CD4-positive, alpha-beta T cell treated with Interleukin-2 at 100 ng/mL for 4 hours (primary cell): ENCODE measurements around the gene ANKMY1.

Experiments used
- DNase-seq: peaks from one replicate; pipeline ENCODE4 v3.0.0-alpha.2; 2020; ENCODE audit warnings: low spot score

The ANKMY1 gene

GRCh38 chr2:240579771-240580614 lies 22.2 kb upstream of the ANKMY1 start:
- peak; percentile 86 for DNase-seq

GRCh38 chr2:240579071-240579762 lies 21.4 kb upstream of the ANKMY1 start:
- no peak for DNase-seq

DNA sequence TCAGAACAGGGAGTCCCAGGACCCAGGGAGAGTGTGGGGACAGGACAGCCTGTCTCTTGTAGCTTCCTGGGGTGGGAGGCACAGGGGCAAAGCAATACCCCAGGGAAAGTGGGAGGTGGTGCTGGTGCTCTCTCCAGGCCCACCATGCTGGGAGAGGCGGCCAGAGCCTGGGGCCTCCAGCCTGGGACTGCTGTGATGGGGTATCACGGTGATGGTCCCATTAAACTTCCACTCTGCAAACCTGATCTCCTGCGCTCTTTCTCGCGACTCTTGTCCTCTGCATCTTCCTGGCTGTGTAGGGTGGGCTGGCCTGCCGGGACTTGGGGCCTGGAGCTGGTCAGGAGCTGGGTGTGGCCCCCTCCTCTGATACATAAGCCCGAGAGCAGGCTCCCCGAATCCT lies 20.7 kb upstream of the ANKMY1 start:
- no peak for DNase-seq

DNA sequence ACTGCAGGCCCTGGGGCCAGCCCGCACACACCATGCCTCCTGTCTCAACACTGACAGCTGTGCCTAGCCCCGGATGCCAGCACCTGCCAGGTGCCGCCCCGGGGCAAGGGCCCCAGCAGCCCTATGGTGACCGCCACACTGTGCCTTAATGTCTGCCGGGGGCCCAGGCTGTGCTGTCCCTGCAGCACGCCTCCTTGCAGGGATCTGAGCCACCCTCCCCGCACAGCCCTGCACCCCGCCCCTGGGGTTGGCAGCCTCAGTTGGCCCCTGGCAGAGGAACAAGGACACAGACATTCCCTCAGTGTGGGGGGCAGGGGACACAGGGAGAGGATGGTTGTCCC lies 20.3 kb upstream of the ANKMY1 start:
- DNase-seq: no peak

GRCh38 chr2:240577281-240578109 lies 19.7 kb upstream of the ANKMY1 start:
- DNase-seq: no peak

DNA sequence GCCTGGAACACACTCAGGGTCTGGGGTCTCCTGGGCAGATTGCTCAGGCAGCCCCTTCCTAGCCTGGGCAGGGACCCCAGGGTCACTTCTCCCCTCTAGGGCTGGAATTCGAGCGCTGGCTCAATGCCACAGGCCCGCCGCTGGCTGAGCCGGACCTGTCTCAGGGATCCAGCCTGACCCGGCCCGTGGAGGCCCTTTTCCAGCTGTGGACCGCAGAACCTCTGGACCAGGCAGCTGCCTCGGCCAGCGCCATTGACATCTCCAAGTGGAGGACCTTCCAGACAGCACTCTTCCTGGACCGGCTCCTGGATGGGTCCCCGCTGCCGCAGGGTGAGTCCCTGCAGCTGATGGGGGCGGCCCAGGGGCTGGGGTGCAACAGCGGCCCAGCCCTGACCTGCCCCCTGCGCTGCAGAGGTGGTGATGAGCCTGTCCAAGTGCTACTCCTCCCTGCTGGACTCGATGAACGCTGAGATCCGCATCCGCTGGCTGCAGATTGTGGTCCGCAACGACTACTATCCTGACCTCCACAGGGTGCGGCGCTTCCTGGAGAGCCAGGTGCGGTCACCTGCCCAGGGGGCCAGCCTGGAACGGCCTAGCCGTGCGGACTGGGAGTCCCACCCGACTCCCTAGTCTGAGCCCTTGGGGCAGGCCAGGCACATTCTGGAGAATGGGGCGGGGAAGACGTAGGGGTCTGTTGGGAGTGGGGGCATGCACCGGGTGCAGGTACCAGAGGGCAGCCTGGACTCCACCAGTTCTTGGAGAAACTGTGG lies 18.8 kb upstream of the ANKMY1 start:
- no peak for DNase-seq

DNA sequence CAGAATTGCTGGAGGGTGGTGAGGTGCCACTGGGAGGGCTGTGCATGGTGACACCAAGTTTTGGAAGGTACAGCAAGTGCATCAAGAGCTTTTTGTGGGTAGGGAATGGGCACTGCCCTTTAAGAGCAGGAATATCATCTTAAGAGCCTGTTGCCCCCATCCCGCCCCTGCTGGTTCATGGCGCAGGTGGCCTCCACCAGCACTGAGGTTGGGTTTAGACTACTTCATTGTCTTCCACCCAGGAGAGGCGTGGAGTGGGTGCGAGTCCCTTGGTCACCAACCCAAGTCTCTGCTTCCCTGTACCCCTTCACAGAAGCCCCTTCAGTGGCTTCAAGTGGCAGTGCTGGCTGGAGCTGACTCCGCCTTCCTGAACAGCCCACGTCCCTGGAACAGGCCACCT lies 18.2 kb upstream of the ANKMY1 start:
- no peak for DNase-seq

DNA sequence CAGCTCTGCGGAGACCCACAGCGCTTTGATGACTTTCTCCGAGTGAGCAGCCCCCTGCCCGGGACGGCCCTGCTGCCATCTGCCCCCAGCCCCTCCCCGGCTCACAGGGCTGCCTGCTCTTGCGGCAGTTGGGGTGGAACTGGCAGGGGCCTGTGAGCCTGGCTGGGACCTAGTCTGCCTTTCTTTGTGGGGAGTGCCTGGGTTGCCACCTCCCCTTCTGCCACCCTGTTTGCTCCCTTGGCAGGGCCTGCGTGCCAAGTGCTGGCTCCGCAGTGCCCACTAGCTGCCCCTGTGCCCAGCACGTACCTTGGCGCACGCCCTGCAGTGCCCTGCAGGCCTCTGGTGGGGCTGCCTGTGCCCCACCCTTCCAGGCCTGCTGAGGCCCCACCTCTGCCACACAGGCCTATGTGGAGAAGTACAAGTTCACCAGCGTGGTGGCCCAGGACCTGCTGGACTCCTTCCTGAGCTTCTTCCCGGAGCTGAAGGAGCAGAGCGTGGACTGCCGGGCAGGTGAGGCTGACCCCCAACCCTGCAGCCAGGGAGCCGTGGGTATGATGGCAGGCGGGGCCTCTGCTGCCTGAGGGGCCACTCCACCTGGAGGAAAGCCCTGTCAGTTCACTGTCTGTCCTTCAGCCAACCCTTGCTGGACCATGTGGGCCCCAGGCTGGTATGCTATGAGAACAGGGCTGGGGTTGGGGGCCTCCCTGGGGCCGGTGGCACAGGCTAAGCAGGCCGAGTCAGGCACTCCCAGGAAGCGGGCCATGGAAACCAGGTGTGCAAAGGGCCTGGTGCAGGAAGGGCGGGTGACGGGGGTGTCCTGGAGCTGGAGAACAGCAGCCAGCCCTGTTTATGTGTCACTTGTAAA lies 17.5 kb upstream of the ANKMY1 start:
- DNase-seq: no peak

DNA sequence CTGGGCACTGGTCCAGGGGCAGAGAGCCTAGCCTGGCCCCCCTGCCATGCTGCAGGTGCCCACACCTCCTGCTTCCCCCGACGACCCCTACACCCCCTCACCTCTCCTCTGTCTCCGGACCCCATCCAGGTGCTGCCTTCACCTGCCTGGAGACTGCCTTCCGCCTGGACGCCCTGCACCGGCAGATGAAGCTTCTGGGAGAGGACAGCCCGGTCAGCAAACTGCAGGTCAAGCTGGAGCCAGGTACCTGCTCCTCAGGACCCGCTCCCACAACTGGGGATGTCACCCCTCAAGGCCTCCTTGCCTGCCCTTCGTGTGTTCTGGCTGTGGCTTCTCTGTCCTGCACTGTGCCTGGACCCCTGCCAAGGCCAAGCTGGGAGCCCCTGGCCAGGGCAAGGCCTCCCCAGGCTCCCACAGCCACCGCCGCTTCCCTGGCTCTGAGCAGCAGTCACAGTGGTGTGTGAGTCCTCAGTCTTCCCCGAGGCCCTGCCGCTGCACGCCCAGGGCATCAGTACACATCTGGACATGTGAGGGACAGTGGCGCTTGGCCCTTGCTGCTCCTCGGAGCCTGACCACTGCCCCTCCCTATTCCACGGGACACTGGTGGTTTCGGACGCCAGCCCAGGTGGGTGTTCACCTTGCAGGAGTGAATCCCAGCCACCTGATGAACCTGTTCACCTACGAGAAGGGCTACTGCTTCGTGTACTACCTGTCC lies 16.8 kb upstream of the ANKMY1 start:
- no peak for DNase-seq

DNA sequence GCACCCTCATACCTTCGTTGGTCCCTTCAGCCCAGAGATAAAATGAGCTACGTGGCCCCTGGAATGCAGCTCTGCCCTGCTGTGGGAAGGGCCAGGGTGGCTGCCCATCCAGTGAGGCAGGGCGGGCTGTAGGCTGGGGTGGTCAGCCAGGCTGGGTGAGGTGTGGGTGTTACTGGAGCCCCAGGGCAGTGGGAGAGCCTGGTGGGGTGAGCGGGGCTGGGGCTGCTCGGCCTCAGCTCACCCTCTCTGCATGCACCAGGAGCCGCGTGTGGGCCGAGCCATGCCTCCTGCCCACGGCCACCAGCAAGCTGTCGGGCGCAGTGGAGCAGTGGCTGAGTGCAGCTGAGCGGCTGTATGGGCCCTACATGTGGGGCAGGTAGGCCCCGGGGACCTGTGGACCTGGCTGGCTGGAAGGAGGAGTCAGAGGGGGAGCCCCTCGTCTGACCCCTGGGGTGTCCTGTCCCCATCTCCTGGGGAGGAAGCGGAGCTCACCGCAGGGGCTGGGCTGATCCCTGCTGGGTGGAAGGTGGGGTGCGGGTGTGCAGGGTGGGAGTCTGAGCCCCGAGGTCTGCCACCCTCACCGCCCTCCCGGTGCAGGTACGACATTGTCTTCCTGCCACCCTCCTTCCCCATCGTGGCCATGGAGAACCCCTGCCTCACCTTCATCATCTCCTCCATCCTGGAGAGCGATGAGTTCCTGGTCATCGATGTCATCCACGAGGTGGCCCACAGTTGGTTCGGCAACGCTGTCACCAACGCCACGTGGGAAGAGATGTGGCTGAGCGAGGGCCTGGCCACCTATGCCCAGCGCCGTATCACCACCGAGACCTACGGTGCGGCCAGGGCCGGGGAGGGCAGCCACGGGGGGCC lies 16.0 kb upstream of the ANKMY1 start:
- DNase-seq: no peak

DNA sequence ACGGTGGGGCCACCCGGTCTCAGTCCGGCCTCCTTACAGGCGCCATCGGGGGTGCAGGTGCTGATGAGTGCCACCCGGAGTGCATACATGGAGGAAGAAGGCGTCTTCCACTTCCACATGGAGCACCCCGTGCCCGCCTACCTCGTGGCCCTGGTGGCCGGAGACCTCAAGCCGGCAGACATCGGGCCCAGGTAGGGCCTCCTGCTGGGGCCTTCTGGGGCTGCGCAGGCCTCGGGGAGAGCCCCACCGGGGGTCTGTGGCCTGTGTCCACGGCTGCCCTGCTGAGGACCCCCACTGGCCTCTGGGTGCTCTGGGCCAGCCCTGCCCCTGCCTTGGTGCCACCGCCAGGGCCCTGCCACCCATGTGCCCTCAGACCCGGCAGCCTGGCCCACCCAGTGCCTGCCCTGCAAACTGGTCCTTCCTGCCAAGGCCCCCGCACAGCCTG lies 15.3 kb upstream of the ANKMY1 start:
- no peak for DNase-seq

- DNase-seq: no peak
Measured at GRCh38 chr2:240572141-240573031, 14.6 kb upstream of the ANKMY1 start.

GRCh38 chr2:240571314-240571973 lies 13.7 kb upstream of the ANKMY1 start:
- no peak for DNase-seq

DNA sequence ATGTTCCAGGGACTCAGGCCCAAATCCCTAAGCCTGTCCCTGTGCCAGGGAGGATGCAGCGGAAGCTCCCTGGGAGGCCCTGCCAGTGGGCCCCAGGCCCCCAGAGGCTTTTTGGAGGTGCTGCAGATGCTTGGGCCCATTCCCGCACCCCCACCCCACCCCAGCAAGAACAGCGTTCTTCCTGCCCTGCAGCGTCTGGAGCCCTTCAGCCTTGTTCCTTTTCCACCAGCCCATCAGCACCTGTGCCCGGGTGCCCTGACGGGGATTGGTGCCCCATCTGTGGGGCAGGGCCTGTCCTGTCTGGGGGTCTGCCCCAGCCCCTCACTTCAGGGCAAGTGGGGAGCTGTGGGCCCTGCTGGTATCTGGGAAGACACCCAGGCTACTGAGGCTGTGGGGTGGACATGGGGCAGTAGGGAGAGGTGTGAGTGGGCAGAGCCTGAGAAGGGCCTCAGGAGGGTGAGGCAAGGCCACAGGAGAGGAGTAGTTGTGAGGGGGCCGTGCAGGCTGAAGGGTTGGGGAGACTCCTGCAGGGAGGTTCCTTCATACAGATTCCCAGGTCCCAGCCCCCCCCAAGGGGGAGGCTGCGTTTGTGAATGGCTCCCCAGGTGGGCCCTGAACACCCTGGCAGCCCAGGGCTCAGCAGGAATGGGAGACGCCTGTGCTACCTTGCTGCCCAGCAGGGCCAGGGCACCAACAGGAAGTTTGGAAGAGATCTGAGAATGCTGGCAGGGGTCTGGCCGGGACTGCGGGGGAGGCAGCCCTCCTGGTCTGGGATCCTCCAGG lies 12.9 kb upstream of the ANKMY1 start:
- no peak for DNase-seq

DNA sequence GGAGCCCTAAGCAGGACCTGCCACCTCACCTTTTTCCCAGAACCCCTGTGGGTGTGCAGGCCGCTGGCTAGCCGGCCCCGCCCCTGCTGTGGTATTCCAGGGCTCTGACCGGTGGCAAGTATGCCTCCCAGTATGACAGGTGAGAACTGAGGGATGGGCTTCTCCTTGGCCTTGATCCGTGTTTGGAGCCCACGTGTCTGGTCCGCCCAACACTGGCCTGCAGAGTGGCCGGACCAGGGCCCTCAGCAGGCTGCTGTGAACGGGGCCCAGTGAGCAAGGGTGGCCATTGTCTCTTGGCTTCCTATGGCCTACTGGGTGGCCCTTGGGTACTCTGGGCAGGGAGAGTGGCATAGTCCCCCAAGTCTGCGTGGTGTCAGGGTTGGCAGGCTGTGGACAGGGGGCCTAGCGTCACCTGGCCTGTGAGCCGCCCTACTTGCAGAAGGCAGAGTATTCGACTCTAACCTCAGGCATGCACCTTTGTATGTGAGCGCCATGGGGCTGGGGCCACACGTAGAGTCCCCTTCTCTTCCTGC lies 12.3 kb upstream of the ANKMY1 start:
- no peak for DNase-seq

- no peak for DNase-seq
Measured at GRCh38 chr2:240569523-240569997, 11.8 kb upstream of the ANKMY1 start.
